GM12875 (cell line): ENCODE measurements around the gene C2orf92.
A peak's percentile ranks its signal among the peaks of the same experiment; 100 is the strongest.

ENCODE experiments used
- H3K4me3 ChIP-seq: one replicate; pipeline ENCODE4 v1.5.1; 2011; ENCODE audit warnings: low read depth, low read length, control low read depth
- CTCF ChIP-seq: IDR thresholded peaks from 2 replicates; pipeline ENCODE4 v1.5.1; 2011; ENCODE audit warnings: low read depth, mild to moderate bottlenecking, control low read depth, inconsistent platforms, low read length, moderate library complexity, borderline replicate concordance; ENCODE audit not compliant: insufficient read depth

Gene C2orf92

GRCh38 chr2:97698530-97698929, 29.0 kb downstream of the C2orf92 start:
- H3K4me3 ChIP-seq, result no peak overlapping the region
- TF ChIP-seq CTCF, result no peak

- no peak overlapping the region for H3K4me3 ChIP-seq
- peak; percentile 75; the same call in 1 of the 2 replicates for TF ChIP-seq CTCF
Measured at GRCh38 chr2:97699765-97700444, 30.4 kb downstream of the C2orf92 start.

GRCh38 chr2:97701186-97701585, 31.7 kb downstream of the C2orf92 start:
- no peak overlapping the region for H3K4me3 ChIP-seq
- no peak for TF ChIP-seq CTCF

- no peak overlapping the region for H3K4me3 ChIP-seq
- TF ChIP-seq CTCF, result no peak
Measured at GRCh38 chr2:97701851-97702465, 32.4 kb downstream of the C2orf92 start.

- H3K4me3 ChIP-seq, result no peak overlapping the region
- TF ChIP-seq CTCF, result no peak
Measured at GRCh38 chr2:97702731-97703470, 33.4 kb downstream of the C2orf92 start.

- no peak for TF ChIP-seq CTCF
- no peak overlapping the region for H3K4me3 ChIP-seq
Measured at GRCh38 chr2:97703741-97704140, 34.2 kb downstream of the C2orf92 start.
